H1 (cell line): ENCODE measurements around the gene ATF7IP2. TPM values are rescaled to one million over a fixed set of nuclear protein-coding genes. Genes with fewer than 3 reads are reported as not detected.

Source experiments
- BACH1 ChIP-seq: IDR thresholded peaks from 2 replicates; pipeline ENCODE4 v1.6.1; 2012; ENCODE audit warnings: low read length, improper control_type of control experiment
- CHD1 ChIP-seq: IDR thresholded peaks from 2 replicates; pipeline ENCODE4 v1.6.1; 2012; ENCODE audit warnings: low read depth, low read length, improper control_type of control experiment
- E2F6 ChIP-seq: IDR thresholded peaks from 2 replicates; pipeline ENCODE4 v1.6.1; 2012; ENCODE audit warnings: inconsistent platforms
- EGR1 ChIP-seq: IDR thresholded peaks from 2 replicates; pipeline ENCODE4 v1.6.1; 2011; ENCODE audit warnings: low read depth, low read length, borderline replicate concordance
- HDAC2 ChIP-seq, 2 experiments: fragments of 300-600 bp in 1 of 2; sonication (generic) in 1 of 2; IDR thresholded peaks; 2 replicates each; pipeline ENCODE4 v1.6.1; 2011 to 2012; ENCODE audit warnings: low read depth in 2 of 2, low read length in 2 of 2, mild to moderate bottlenecking in 2 of 2, moderate library complexity in 2 of 2, borderline replicate concordance in 1 of 2, inconsistent platforms in 1 of 2
- JUND ChIP-seq: IDR thresholded peaks from 2 replicates; pipeline ENCODE4 v1.6.1; 2011; ENCODE audit warnings: mild to moderate bottlenecking, improper control_type of control experiment, low read length
- PHF8 ChIP-seq: fragments of 200-600 bp; sonication (generic); conservative IDR thresholded peaks from 2 replicates; pipeline ENCODE4 v1.7.1; 2012; ENCODE audit warnings: low read depth, mild to moderate bottlenecking, inconsistent platforms, low read length, moderate library complexity
- SIRT6 ChIP-seq: IDR thresholded peaks from one replicate; pipeline ENCODE4 v1.7.1; 2012; ENCODE audit warnings: low read length, inconsistent platforms
- TEAD4 ChIP-seq: IDR thresholded peaks from 2 replicates; pipeline ENCODE4 v1.6.1; 2012; ENCODE audit warnings: low read depth, low read length, inconsistent platforms, mixed read lengths
- polyA plus RNA-seq, 7 experiments: library from polyadenylated mRNA; depleted of rRNA in 3 of 7; stranded (reverse) in 5 of 7; unstranded in 2 of 7; fragments of >200 nt in 5 of 7; fragments of 200-250 nt in 2 of 7; gene quantifications; 1 replicate in 5 of 7; 2 replicates in 1 of 7; 4 replicates in 1 of 7; pipeline versions ENCODE4 v1.2.1 to v1.2.3, GENCODE V29; 2011 to 2013; ENCODE audit warnings: missing spikeins in 2 of 7, mixed read lengths in 2 of 7
- total RNA-seq: library from RNA; stranded (reverse); fragmentation: NEBNext Ultra II Directional; extraction: Animal tissue kit (Norgen Biotek cat#: 25700); gene quantifications from 2 replicates; pipeline ENCODE4 v1.2.1, GENCODE V29; 2021

ATF7IP2 gene
- total and polyA plus RNA-seq, 2 of the 8 experiments (the other 6 are each of a cell fraction or from before 2014, with no cell fraction given): 28.7 to 32.8 TPM

DNA sequence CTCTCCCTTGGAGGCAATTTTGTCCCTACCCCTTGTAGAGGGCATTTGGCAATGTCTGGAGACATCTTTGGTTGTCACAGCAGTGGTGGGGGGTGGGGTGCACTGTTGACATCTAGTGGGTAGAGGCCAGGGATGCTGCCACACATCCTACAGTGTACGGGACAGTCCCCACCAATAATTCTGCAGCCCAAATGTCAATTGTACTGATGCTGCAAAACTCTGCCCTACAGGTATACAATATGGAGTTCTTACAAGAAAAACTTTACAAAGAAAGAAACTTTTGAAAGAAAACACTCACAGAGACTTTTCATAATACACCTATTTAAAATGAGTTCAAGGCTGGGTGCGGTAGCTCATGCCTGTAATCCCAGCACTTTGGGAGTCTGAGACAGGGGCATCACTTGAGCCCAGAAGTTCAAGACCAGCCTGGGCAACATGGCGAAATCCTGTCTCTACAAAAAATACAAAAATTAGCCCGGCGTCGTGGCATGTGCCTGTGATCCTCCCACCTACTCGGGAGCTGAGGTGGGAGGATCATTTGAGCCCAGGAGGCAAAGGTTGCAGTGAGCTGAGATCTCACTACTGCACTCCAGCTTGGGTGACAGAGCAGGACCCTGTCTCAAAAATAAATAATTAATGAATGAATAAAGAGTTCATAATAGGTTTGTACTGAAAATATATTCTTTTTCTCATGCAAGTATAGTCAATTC is 135.2 kb downstream of the ATF7IP2 start (continued):
- TF ChIP-seq PHF8 (no peak), CHD1 (no peak), TEAD4 (no peak), JUND (no peak), E2F6 (no peak), HDAC2 (IDR thresholded peaks at IDR 0.05; ENCODE audit: borderline replicate concordance in 1 of 2, low read depth in 2 of 2, low read length in 2 of 2) (no peak), EGR1 (no peak), BACH1 (no peak), SIRT6 (no peak)
